ENCODE results near the gene SLC35D1.

DNA sequence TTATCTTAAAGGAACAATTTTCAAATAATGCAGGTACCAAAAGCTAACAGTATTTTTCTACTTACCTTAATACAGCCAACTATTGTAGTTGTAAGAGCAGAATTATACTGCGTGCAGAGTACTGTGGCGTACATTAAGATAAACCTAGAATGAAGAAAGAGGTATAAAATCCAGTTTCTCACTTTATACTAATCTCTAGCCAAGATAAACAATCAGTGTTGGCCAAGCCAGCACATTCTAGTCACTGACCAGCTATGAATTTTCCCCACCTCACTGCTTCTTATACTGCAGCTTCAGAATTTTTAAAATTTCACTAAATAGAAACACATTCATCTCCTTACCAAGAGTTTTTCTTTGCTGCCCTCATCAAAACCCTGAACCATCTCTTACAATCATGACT is 33.6 kb downstream of the SLC35D1 start:
- no peak for TF ChIP-seq POLR2AphosphoS5 (IDR thresholded peaks at IDR 0.05; ENCODE audit: low read length)
- TF ChIP-seq EGR1 (IDR thresholded peaks at IDR 0.05; ENCODE audit: borderline replicate concordance in 1 of 2, low read depth in 2 of 2, low read length in 2 of 2), result no peak
- TF ChIP-seq POLR2A (IDR thresholded peaks at IDR 0.05; ENCODE audit: low read depth, low read length), result no peak
- TF ChIP-seq ZBTB11 (CRISPR knock-in tag; IDR thresholded peaks at IDR 0.05), result no peak
- TF ChIP-seq NR2C2 (IDR thresholded peaks at IDR 0.05; ENCODE audit: borderline replicate concordance, control insufficient read depth, insufficient read length, low read depth), result no peak
- TF ChIP-seq TAF1 (IDR thresholded peaks at IDR 0.05; ENCODE audit: borderline replicate concordance, low read depth, low read length), result no peak
- no peak for TF ChIP-seq LARP7 (IDR thresholded peaks at IDR 0.05)
- TF ChIP-seq SREBF2 (IDR thresholded peaks at IDR 0.05; ENCODE audit: low read length), result no peak
- no peak for TF ChIP-seq EP300 (IDR thresholded peaks at IDR 0.05; ENCODE audit: borderline replicate concordance in 1 of 2, control insufficient read depth in 1 of 2, low read depth in 2 of 2, low read length in 2 of 2)
- no peak for TF ChIP-seq ZZZ3 (IDR thresholded peaks at IDR 0.05; ENCODE audit: control insufficient read depth, insufficient read length, low read depth)
- TF ChIP-seq ATF3 (IDR thresholded peaks at IDR 0.05; ENCODE audit: borderline replicate concordance, extremely low read depth, low read depth, low read length), result no peak
- TF ChIP-seq SUZ12 (IDR thresholded peaks at IDR 0.05; ENCODE audit: unreplicated experiment), result no peak
- no peak for TF ChIP-seq TCF12 (IDR thresholded peaks at IDR 0.05; ENCODE audit: low read depth, low read length)
